CD14-positive monocyte (primary cell): ENCODE results near the gene PSMC5. TPM values are rescaled to one million over a fixed set of nuclear protein-coding genes. Genes with fewer than 3 reads are reported as not detected.

ENCODE experiments used
- DNase-seq, 3 donors: peaks; one replicate each; pipeline ENCODE4 v3.0.0-alpha.2; 2011 to 2022
- H2AFZ ChIP-seq: 2 replicates; pipeline ENCODE4 v1.6.0; 2012; ENCODE audit warnings: mild to moderate bottlenecking, low read depth, low read length, inconsistent platforms; ENCODE audit not compliant: insufficient read depth, poor library complexity, severe bottlenecking
- H3K27ac ChIP-seq, 2 donors: 1 replicate in 1 of 2; 2 replicates in 1 of 2; pipeline ENCODE4 v1.5.1; 2012 to 2013; ENCODE audit warnings: low read length in 2 of 2, control low read depth in 1 of 2, inconsistent platforms in 1 of 2, low read depth in 1 of 2, mild to moderate bottlenecking in 1 of 2
- H3K27me3 ChIP-seq, 2 donors: one replicate each; pipeline versions ENCODE4 v1.6.0 to v1.6.1; 2011 to 2013; ENCODE audit warnings: low read length in 2 of 2; ENCODE audit not compliant: control insufficient read depth in 2 of 2, insufficient read depth in 2 of 2
- H3K36me3 ChIP-seq, 2 donors: replicated peaks in 1 of 2; 1 replicate in 1 of 2; 2 replicates in 1 of 2; pipeline versions ENCODE4 v1.5.1 to v1.6.1; 2012 to 2013; ENCODE audit warnings: low read length in 2 of 2, control low read depth in 1 of 2, inconsistent platforms in 1 of 2, mild to moderate bottlenecking in 1 of 2; ENCODE audit not compliant: insufficient read depth in 2 of 2, control insufficient read depth in 1 of 2
- H3K4me1 ChIP-seq, 2 donors: 1 replicate in 1 of 2; 2 replicates in 1 of 2; pipeline versions ENCODE4 v1.5.1 to v1.6.1; 2012 to 2013; ENCODE audit warnings: low read length in 2 of 2, control low read depth in 1 of 2, inconsistent platforms in 1 of 2, mild to moderate bottlenecking in 1 of 2, moderate library complexity in 1 of 2; ENCODE audit not compliant: insufficient read depth in 2 of 2, control insufficient read depth in 1 of 2
- H3K4me2 ChIP-seq: replicated peaks from 2 replicates; pipeline ENCODE3; 2012; ENCODE audit warnings: low read length, moderate library complexity, mild to moderate bottlenecking; ENCODE audit not compliant: poor library complexity, severe bottlenecking; ENCODE audit errors: extremely low read depth
- H3K4me3 ChIP-seq, 3 experiments: fragments of 200-600 bp in 1 of 3; sonication (generic) in 1 of 3; replicated peaks in 1 of 3; 1 replicate in 2 of 3; 2 replicates in 1 of 3; pipeline ENCODE4 v1.5.1; 2011 to 2013; ENCODE audit warnings: low read length in 3 of 3, mild to moderate bottlenecking in 3 of 3, control low read depth in 2 of 3, low read depth in 2 of 3, inconsistent platforms in 1 of 3, moderate library complexity in 1 of 3
- H3K79me2 ChIP-seq: 2 replicates; pipeline ENCODE4 v1.6.0; 2012; ENCODE audit warnings: mild to moderate bottlenecking, control low read depth, inconsistent platforms, low read length, moderate library complexity; ENCODE audit not compliant: insufficient read depth
- H3K9ac ChIP-seq: 2 replicates; pipeline ENCODE4 v1.6.0; 2017; ENCODE audit warnings: low read length, mild to moderate bottlenecking; ENCODE audit not compliant: insufficient read depth, poor library complexity, severe bottlenecking
- H3K9me3 ChIP-seq, 2 donors: replicated peaks in 1 of 2; 1 replicate in 1 of 2; 2 replicates in 1 of 2; pipeline versions ENCODE4 v1.5.1 to v1.6.1; 2012 to 2013; ENCODE audit warnings: low read length in 2 of 2, control low read depth in 1 of 2; ENCODE audit not compliant: control insufficient read depth in 1 of 2, insufficient read depth in 1 of 2
- H4K20me1 ChIP-seq: 2 replicates; pipeline ENCODE4 v1.6.0; 2012; ENCODE audit warnings: mild to moderate bottlenecking, low read length, control low read depth, moderate library complexity; ENCODE audit not compliant: insufficient read depth
- H3K27ac Mint-ChIP-seq, 7 donors: one replicate each; pipeline ENCODE4 v1.8.0; 2020; ENCODE audit warnings: mild to moderate bottlenecking in 7 of 7, mixed read lengths in 7 of 7, moderate library complexity in 6 of 7, inconsistent platforms in 2 of 7
- H3K27me3 Mint-ChIP-seq, 3 donors: one replicate each; pipeline ENCODE4 v1.8.0; 2021 to 2022; ENCODE audit warnings: low read depth in 3 of 3, mild to moderate bottlenecking in 3 of 3, mixed read lengths in 3 of 3, moderate library complexity in 3 of 3, inconsistent platforms in 1 of 3
- H3K36me3 Mint-ChIP-seq, 2 donors: one replicate each; pipeline ENCODE4 v1.8.0; 2020; ENCODE audit warnings: mixed read lengths in 2 of 2, inconsistent platforms in 1 of 2, mild to moderate bottlenecking in 1 of 2
- H3K4me1 Mint-ChIP-seq: one replicate; pipeline ENCODE4 v1.8.0; 2020; ENCODE audit warnings: mild to moderate bottlenecking, mixed read lengths
- H3K4me3 Mint-ChIP-seq, 2 donors: one replicate each; pipeline ENCODE4 v1.8.0; 2020; ENCODE audit warnings: mild to moderate bottlenecking in 2 of 2, mixed read lengths in 2 of 2, moderate library complexity in 1 of 2
- H3K9me3 Mint-ChIP-seq, 7 donors: one replicate each; pipeline ENCODE4 v1.8.0; 2020 to 2022; ENCODE audit warnings: mixed read lengths in 7 of 7, mild to moderate bottlenecking in 6 of 7, moderate library complexity in 6 of 7, inconsistent platforms in 2 of 7
- WGBS: methylation state at CpG from one replicate; pipeline ENCODE4 v1.1.5; 2013; ENCODE audit warnings: missing lambda C conversion rate; ENCODE audit not compliant: insufficient coverage; 5-methylcytosine and 5-hydroxymethylcytosine counted together
- intact Hi-C, 2 donors: fragments of 100-400 bp; cut with micrococcal nuclease; formaldehyde crosslinking; loops; one replicate each; pipeline versions ENCODE4 v1.15.0 to v1.15.1; 2023
- polyA plus RNA-seq, 3 donors: library from polyadenylated mRNA; depleted of rRNA in 1 of 3; unstranded in 2 of 3; stranded (reverse) in 1 of 3; fragments of 300-500 nt in 2 of 3; fragments of >200 nt in 1 of 3; fragmentation: Illumina TruSeq in 2 of 3; gene quantifications; 1 replicate in 2 of 3; 2 replicates in 1 of 3; pipeline ENCODE4 v1.2.3, GENCODE V29; 2012 to 2021
- TF ChIP-seq, protein P1 (sequence below): fragments of 200-600 bp; IDR thresholded peaks from one replicate; pipeline ENCODE4 v1.8.0; 2022; ENCODE audit warnings: antibody characterized with exemption, mild to moderate bottlenecking

PSMC5 gene
- polyA plus RNA-seq, 3 donors: 82.8 to 97.2 (median 88.3) TPM

DNA sequence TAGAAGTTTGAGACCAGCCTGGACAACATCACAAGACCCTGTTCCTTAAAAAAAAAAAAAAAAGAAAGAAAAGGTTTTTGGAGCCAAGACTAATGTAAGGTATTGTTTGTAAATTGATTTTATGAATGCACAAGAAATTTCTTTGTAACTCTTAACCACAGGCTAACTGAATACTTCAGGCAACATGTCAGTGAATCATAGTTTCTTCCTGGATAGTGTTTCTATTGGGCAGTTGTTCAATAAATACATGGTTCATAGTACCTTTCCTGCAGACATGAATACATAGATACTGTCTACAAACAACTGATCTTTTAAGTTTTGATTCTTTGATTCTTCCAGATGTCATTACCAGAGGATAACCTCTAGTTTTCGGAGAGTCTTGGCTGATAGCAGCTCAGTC, 41.7 kb upstream of the PSMC5 start:
- H3K4me3 Mint-ChIP-seq: no peak overlapping the region
- Histone ChIP-seq H3K27me3 (no peaks in the 10 kb centered on the region), H3K27ac (peak overlapping the region in 1 of 2 donors; percentile 1), H3K4me2 (no peak overlapping the region), H3K4me1 (no peaks in the 10 kb centered on the region), H3K9ac (no peak overlapping the region), H3K9me3 (no peaks in the 10 kb centered on the region), H2AFZ (no peak overlapping the region), H3K79me2 (peaks cover 91% of the 10 kb centered on the region), H4K20me1 (peaks cover 99% of the 10 kb centered on the region), H3K4me3 (no peak overlapping the region), H3K36me3 (peaks cover 56 to 91% of the 10 kb centered on the region in 2 donors)
- H3K9me3 Mint-ChIP-seq: no peaks in the 10 kb centered on the region
- H3K36me3 Mint-ChIP-seq: peaks cover 37 to 65% of the 10 kb centered on the region in 2 donors
- peaks cover 4% of the 10 kb centered on the region for H3K4me1 Mint-ChIP-seq
- WGBS: no CpG with 5 or more reads among the region's 1 CpG
- H3K27me3 Mint-ChIP-seq: no peaks in the 10 kb centered on the region
- H3K27ac Mint-ChIP-seq: peak overlapping the region in 1 of 7 donors; percentile 12
- TF ChIP-seq, protein P1, sequence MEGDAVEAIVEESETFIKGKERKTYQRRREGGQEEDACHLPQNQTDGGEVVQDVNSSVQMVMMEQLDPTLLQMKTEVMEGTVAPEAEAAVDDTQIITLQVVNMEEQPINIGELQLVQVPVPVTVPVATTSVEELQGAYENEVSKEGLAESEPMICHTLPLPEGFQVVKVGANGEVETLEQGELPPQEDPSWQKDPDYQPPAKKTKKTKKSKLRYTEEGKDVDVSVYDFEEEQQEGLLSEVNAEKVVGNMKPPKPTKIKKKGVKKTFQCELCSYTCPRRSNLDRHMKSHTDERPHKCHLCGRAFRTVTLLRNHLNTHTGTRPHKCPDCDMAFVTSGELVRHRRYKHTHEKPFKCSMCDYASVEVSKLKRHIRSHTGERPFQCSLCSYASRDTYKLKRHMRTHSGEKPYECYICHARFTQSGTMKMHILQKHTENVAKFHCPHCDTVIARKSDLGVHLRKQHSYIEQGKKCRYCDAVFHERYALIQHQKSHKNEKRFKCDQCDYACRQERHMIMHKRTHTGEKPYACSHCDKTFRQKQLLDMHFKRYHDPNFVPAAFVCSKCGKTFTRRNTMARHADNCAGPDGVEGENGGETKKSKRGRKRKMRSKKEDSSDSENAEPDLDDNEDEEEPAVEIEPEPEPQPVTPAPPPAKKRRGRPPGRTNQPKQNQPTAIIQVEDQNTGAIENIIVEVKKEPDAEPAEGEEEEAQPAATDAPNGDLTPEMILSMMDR: no peak
- DNase-seq: no peak
- intact Hi-C loops: no loop called here

- peaks cover 88% of the 10 kb centered on the region for H3K79me2 ChIP-seq
- H3K9me3 Mint-ChIP-seq: no peaks in the 10 kb centered on the region
- peaks cover 1% of the 10 kb centered on the region for H3K4me1 Mint-ChIP-seq
- no peak for DNase-seq
- no peak overlapping the region for H3K4me2 ChIP-seq
- peak overlapping the region in 1 of 2 donors; percentile 1 for H3K27ac ChIP-seq
- peaks cover 32 to 63% of the 10 kb centered on the region in 2 donors for H3K36me3 Mint-ChIP-seq
- no peaks in the 10 kb centered on the region for H3K4me1 ChIP-seq
- H3K9ac ChIP-seq: no peak overlapping the region
- peaks cover 99% of the 10 kb centered on the region for H4K20me1 ChIP-seq
- H2AFZ ChIP-seq: no peak overlapping the region
- peak overlapping the region in 1 of 7 donors; percentile 54 for H3K27ac Mint-ChIP-seq
- H3K4me3 Mint-ChIP-seq: no peak overlapping the region
- no peaks in the 10 kb centered on the region for H3K27me3 ChIP-seq
- H3K4me3 ChIP-seq: no peak overlapping the region
- no peaks in the 10 kb centered on the region for H3K27me3 Mint-ChIP-seq
- H3K36me3 ChIP-seq: peaks cover 53 to 91% of the 10 kb centered on the region in 2 donors
- H3K9me3 ChIP-seq: no peaks in the 10 kb centered on the region
- TF ChIP-seq, protein P1: no peak
- intact Hi-C loops: no loop called here
- WGBS: no CpG with 5 or more reads among the region's 1 CpG
Measured at GRCh38 chr17:63786117-63786516, 41.1 kb upstream of the PSMC5 start.
